HCT116 (cell line): ENCODE data around the gene CHN1.

Source experiments
- CEBPB ChIP-seq: IDR thresholded peaks from 2 replicates; pipeline ENCODE4 v1.6.1; 2012; ENCODE audit warnings: low read depth
- EGR1 ChIP-seq: IDR thresholded peaks from 2 replicates; pipeline ENCODE4 v1.6.1; 2012; ENCODE audit warnings: low read depth
- EZH2 ChIP-seq: fragments of 200-600 bp; sonication (generic); IDR thresholded peaks from 2 replicates; pipeline ENCODE4 v1.6.1; 2017; ENCODE audit warnings: antibody characterized with exemption, mixed run types
- POLR2A ChIP-seq: IDR thresholded peaks from 2 replicates; pipeline ENCODE4 v1.7.0; 2011; ENCODE audit warnings: borderline replicate concordance; ENCODE audit not compliant: insufficient read depth, insufficient read length; ENCODE audit errors: extremely low read depth
- RAD21 ChIP-seq: IDR thresholded peaks from 2 replicates; pipeline ENCODE4 v1.6.1; 2012; ENCODE audit warnings: low read depth, mild to moderate bottlenecking
- SIN3A ChIP-seq: IDR thresholded peaks from 2 replicates; pipeline ENCODE4 v1.6.1; 2012; ENCODE audit warnings: low read depth
- SP1 ChIP-seq: IDR thresholded peaks from 2 replicates; pipeline ENCODE4 v1.6.1; 2012; ENCODE audit warnings: low read depth
- SRF ChIP-seq: IDR thresholded peaks from 2 replicates; pipeline ENCODE4 v1.6.1; 2012; ENCODE audit warnings: low read depth
- TCF7L2 ChIP-seq: IDR thresholded peaks from 2 replicates; pipeline ENCODE4 v1.7.0; 2011; ENCODE audit warnings: borderline replicate concordance, inconsistent platforms; ENCODE audit not compliant: insufficient read depth, insufficient read length; ENCODE audit errors: extremely low read depth
- TF ChIP-seq, protein P1 (sequence below), 3 experiments: fragments of 200-600 bp in 1 of 3; sonication (generic) in 1 of 3; IDR thresholded peaks in 2 of 3; conservative IDR thresholded peaks in 1 of 3; 2 replicates each; pipeline ENCODE4 v1.5.1; 2012 to 2017; ENCODE audit warnings: low read depth in 2 of 3, low read length in 2 of 3, antibody characterized with exemption in 1 of 3, borderline replicate concordance in 1 of 3, control low read depth in 1 of 3, mild to moderate bottlenecking in 1 of 3, mixed read lengths in 1 of 3, mixed run types in 1 of 3, moderate library complexity in 1 of 3; ENCODE audit not compliant: insufficient read depth in 1 of 3
- TF ChIP-seq, protein P2 (sequence below): IDR thresholded peaks from 2 replicates; pipeline ENCODE4 v1.6.1; 2012
- TF ChIP-seq, protein P3 (sequence below): IDR thresholded peaks from 2 replicates; pipeline ENCODE4 v1.6.1; 2012; ENCODE audit warnings: low read depth

DNA sequence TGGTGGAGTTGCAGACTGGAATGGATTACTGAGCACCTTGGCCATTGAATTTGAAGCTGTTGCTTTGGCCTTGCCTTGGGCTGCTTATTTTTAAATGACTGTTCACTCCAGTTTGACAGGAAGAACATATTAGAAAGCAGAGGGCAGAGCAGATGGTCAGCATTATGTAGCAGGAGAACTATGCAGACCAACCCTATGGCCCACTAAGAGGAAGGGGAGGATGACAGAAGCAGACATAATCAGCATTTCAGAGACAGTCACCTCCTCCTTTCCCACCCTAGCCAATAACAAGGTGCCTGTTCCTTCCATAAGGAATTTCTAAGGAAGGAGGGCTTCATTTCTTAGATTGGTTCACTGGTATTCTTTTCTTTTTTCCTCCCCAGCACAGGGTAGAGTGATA is 243.3 kb downstream of the CHN1 start:
- TF ChIP-seq, protein P1, sequence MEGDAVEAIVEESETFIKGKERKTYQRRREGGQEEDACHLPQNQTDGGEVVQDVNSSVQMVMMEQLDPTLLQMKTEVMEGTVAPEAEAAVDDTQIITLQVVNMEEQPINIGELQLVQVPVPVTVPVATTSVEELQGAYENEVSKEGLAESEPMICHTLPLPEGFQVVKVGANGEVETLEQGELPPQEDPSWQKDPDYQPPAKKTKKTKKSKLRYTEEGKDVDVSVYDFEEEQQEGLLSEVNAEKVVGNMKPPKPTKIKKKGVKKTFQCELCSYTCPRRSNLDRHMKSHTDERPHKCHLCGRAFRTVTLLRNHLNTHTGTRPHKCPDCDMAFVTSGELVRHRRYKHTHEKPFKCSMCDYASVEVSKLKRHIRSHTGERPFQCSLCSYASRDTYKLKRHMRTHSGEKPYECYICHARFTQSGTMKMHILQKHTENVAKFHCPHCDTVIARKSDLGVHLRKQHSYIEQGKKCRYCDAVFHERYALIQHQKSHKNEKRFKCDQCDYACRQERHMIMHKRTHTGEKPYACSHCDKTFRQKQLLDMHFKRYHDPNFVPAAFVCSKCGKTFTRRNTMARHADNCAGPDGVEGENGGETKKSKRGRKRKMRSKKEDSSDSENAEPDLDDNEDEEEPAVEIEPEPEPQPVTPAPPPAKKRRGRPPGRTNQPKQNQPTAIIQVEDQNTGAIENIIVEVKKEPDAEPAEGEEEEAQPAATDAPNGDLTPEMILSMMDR (IDR thresholded peaks at IDR 0.05 in 2 of 3, conservative IDR thresholded peaks at IDR 0.05 in 1 of 3; ENCODE audit: borderline replicate concordance in 1 of 3, insufficient read depth in 1 of 3, low read depth in 2 of 3, low read length in 2 of 3): no peak
- TF ChIP-seq, protein P2, sequence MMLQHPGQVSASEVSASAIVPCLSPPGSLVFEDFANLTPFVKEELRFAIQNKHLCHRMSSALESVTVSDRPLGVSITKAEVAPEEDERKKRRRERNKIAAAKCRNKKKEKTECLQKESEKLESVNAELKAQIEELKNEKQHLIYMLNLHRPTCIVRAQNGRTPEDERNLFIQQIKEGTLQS: no peak
- TF ChIP-seq EGR1 (no peak), SRF (no peak), SIN3A (no peak), POLR2A (no peak), SP1 (no peak), TCF7L2 (no peak), RAD21 (no peak), CEBPB (no peak), EZH2 (no peak)
- TF ChIP-seq, protein P3, sequence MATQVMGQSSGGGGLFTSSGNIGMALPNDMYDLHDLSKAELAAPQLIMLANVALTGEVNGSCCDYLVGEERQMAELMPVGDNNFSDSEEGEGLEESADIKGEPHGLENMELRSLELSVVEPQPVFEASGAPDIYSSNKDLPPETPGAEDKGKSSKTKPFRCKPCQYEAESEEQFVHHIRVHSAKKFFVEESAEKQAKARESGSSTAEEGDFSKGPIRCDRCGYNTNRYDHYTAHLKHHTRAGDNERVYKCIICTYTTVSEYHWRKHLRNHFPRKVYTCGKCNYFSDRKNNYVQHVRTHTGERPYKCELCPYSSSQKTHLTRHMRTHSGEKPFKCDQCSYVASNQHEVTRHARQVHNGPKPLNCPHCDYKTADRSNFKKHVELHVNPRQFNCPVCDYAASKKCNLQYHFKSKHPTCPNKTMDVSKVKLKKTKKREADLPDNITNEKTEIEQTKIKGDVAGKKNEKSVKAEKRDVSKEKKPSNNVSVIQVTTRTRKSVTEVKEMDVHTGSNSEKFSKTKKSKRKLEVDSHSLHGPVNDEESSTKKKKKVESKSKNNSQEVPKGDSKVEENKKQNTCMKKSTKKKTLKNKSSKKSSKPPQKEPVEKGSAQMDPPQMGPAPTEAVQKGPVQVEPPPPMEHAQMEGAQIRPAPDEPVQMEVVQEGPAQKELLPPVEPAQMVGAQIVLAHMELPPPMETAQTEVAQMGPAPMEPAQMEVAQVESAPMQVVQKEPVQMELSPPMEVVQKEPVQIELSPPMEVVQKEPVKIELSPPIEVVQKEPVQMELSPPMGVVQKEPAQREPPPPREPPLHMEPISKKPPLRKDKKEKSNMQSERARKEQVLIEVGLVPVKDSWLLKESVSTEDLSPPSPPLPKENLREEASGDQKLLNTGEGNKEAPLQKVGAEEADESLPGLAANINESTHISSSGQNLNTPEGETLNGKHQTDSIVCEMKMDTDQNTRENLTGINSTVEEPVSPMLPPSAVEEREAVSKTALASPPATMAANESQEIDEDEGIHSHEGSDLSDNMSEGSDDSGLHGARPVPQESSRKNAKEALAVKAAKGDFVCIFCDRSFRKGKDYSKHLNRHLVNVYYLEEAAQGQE: no peak
